CD4-positive, alpha-beta T cell treated with Interleukin-21 for 1 hour (primary cell): ENCODE data around the gene UBTD2.

ENCODE experiments used
- DNase-seq: peaks from one replicate; pipeline ENCODE4 v3.0.0-alpha.2; 2020

The UBTD2 gene

GRCh38 chr5:172166030-172166826 lies 117.3 kb downstream of the UBTD2 start:
- no peak for DNase-seq

GRCh38 chr5:172165465-172165864 lies 118.1 kb downstream of the UBTD2 start:
- no peak for DNase-seq

GRCh38 chr5:172164769-172165212 lies 118.8 kb downstream of the UBTD2 start:
- no peak for DNase-seq

- no peak for DNase-seq
Observed at GRCh38 chr5:172163346-172163745, 120.2 kb downstream of the UBTD2 start.

- DNase-seq, result no peak
Observed at GRCh38 chr5:172162987-172163343, 120.6 kb downstream of the UBTD2 start.

- no peak for DNase-seq
Observed at GRCh38 chr5:172162323-172162986, 121.1 kb downstream of the UBTD2 start.

GRCh38 chr5:172160506-172160905 lies 123.1 kb downstream of the UBTD2 start:
- no peak for DNase-seq
